NCI-H748 treated with DMSO at 0.1 percent for 48 hours (cell line): Measurements from ENCODE around the gene IRF5.

Experiments used
- DNase-seq: peaks from one replicate; lab custom pipeline; 2025; lab: John Stamatoyannopoulos, UW

Gene IRF5

DNA sequence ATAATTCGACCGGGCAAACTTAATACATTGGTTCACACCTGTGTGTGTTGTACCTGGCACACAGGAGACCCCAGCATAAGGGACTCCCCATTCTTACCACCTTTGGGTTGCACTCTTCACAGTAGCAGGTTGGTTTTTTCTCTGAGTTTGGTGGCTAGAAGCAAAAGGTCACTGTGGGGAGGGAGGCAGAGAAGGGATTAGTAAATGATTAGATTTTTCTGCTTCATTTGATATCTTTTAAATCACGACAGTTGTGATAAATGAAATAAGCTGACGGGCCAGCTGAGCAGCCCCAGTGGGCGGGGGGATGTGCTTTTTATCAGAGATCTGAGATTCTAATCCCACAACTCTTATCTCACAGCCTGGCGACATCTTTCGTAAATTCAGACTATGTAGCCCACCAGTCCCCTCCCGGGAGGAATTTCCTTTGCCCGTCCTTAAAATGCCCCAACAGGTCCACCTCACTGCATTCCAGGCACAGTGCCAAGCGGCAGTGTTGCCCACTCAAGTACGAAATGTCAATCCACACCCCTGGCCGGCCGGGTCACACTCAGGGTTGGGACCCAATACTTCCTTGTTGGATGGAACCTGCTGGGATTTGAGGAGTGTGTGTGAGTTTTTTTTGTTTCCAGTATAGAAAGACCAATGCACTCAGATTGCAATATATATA lies 16.7 kb upstream of the IRF5 start:
- DNase-seq: no peak

DNA sequence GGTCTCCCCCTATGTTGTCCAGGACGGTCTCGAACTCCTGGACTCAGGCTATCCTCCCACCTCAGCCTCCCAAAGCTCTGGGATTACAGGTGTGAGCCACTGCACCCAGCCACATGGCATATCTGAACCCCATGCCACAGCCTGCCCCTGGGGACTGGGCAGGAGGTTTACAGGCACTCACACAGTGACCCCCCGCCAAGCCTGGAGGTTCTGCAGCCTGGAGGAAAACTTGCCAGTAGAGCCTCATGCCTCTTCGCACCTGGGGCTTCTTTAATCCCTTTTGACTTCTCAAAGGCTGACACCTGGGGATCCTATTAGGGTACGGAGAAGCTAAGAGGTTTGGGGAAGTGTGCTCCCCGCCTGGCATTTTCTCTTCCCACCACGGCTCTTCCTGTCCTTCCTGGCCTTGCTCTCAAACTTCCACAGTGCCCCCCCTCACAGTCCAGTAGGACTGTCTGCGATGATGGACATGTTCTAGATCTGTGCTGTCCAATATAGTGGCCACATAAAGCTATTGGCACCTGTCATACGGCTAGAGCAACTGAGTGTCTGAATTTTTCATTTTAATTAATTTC lies 15.8 kb upstream of the IRF5 start:
- DNase-seq: no peak

DNA sequence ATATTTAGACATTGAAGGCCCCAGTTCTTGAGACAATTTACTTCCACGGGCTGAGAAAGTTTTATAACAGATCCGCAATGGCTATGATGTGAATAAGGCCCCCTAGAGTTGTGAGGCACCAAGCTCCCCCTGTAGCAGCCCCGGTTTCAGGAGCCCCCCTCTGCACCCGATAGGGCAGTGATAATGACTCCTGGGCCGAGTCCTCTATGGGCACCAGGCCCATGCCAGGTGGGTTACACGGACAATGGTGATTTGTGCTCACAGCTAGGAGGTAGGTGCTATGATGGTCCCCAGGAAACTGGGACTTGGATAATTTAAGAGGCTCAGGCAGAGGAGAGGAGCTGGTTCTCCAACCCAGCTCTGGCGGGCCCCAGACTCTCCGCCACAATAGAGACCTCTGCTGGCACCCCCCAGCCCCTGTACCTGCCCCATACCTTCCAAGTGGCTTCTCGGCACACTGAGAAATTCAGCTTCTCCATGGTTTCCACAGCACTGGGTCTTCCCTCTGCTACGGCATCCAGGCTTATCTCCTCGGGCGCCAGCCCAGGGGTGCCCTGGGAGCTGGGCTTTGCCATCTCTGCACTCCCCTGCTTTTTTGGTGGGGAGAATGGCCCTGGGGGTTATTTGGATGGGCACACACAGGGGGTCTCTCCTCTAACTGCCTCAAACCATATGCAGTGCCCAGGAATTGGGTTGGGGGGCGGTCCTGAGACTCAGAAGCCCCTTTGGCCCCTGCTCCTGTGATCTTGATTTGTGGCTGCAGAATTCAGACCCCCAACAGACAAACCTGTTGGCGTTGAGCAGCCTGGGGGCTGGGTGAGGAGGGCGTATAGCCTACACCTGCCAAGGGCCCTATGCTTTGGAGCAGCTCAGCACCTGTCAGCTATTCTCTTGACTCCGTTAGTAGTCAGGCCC lies 15.0 kb upstream of the IRF5 start:
- DNase-seq: no peak

DNA sequence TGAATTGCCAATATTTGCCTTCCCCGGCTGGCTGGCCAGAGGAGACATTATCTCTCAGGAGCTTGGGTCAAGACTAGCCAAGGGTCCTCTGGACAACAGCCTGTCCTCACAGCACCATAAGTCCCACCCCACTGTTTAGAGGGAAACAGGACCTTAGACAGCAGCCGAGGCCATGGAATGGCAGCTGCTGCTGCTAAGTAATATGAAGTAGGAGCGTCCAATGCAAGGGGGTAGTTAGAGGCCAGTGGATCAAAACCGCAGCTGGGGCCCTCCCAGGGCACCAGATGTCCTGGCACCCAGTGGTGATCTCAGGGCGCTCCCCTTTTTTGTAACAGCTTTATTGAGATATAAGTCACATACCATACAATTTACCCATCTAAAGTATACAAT lies 14.3 kb upstream of the IRF5 start:
- DNase-seq: no peak

DNA sequence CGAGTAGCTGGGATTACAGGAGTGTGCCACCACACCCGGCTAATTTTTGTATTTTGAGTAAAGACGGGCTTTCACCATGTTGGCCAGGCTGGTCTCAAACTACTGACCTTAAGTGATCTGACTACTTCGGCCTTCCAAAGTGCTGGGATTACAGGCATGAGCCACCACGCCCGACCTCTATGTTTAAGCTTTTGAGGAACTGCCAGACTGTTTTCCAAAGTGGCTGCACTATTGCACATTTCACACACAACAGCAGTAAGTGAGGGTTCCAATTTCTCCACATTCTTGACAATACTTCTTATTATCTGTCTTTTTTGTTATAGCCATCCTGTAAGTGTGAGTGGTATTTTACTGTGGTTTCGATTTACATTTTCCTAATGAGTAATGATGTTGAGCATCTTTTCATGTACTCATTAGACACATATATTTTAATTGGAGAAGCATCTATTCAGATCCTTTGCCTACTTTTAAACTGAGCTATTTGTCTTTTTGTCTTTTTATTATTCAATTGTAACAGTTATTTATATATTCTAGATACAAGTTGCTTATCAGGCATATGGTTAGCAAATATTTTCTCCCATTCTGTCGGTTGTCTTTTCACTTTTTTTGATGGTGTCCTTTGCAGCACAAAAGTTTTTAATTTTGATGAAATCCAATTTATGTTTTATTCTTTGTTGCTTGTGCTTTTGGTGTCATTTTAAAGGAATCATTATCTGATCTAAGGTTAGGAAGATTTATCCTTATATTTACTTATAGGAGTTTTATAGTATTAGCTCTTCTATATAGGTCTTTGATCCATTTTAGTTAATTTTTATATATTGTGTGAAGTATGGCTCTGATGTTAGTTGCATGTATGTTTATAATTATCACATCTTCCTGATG lies 12.8 kb upstream of the IRF5 start:
- no peak for DNase-seq

DNA sequence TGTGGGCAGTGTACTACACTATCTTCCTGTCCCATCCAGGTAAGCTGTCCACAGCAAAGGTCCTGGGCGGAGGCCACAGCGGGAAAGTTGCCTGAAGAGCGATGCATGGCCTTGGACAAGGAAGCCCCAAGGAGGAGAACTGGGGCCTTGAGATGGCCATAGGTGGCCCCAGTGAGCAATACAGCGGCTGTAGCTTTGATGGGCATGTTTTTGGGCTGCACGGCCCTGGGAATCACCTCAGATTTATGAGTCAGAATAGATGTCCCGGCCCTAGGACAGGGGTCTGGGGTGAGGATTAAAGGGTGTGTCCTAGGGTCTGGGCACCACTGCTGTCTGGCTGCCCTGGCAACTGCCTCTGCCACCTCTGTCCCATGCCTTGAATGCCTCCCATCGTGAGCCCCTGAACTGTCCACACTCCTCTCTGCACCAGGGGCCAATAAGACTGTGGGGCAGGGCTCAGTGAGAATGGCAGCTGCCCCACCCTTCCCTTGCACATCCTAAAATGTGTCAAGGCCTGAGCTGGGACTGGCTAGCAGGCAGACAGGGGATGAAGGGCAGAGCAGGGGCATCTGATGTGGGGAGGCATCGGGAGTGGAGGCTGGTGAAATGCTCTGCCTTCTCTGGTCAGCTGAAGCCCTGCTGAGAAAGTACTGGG lies 9.4 kb upstream of the IRF5 start:
- no peak for DNase-seq

DNA sequence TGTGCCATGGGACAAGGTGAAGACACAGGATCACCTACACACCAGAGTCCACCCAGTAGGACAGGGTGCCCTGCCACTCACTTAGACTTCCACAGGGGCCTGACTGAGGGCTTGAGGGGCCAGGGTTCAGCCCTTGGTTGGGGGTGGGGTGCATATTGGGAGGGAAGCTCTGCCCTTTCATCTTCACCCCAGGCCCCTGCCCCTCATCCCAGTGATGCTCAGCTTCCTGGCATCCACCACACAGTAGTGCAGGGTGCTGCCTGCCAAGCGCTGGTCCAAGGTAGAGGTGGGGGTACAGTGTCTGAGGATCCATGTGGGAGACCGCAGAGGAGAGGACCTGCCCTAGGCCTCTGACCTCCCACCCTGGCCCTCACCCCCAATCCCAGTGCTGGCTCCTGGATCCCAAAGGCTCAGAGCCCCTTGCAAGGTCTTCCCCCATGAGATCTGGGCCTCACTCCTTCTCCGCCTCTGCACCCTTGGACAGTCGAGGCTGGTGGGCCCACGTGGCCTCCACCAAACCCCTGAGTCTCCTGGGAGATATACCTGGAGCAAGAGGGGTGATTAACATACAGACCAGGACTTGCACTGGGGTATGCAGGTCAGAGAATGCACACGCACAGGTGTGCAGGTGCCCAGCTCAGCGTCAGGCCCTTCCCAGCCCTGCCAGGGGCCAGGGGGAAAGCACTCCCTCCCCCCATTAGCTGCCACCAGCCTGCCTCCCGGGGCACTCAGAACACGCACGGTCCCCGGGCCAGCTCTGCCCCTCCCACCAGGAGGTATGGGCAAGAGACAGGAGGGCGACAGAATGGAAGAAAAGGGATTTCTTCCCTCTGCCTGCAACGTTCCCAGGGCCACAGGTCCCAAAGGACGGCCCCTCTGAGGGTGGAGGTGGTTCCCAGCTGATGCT lies 8.6 kb upstream of the IRF5 start:
- DNase-seq: no peak

DNA sequence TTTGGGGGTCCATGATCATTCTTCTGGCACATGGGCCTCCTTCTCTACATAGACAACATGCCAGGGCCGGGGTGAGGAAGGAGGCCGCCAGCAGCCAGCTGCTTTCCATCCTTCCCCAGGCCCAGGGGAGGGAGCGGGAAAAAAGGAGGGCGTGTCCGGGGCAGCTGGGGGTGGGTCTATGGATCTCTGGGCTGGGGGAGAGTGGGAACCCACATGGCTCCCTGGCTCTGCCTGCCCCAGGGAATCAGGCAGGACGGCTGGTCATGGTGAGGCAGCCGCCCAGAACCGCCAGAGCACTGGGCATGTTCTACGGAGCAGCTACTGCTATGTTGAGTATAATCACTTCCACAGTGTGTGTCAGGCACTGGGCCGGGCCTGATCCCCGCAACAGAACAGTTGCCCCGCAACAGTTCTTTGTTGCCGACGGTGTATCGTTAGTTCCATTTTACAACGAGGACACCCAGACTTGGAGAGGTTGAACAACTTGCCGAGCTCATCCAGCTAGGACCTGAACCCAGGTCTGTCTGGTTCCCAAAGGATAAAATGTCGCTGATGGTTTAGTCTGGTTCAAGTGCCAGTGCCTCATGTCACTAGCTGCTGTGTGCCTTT lies 6.4 kb upstream of the IRF5 start:
- no peak for DNase-seq

DNA sequence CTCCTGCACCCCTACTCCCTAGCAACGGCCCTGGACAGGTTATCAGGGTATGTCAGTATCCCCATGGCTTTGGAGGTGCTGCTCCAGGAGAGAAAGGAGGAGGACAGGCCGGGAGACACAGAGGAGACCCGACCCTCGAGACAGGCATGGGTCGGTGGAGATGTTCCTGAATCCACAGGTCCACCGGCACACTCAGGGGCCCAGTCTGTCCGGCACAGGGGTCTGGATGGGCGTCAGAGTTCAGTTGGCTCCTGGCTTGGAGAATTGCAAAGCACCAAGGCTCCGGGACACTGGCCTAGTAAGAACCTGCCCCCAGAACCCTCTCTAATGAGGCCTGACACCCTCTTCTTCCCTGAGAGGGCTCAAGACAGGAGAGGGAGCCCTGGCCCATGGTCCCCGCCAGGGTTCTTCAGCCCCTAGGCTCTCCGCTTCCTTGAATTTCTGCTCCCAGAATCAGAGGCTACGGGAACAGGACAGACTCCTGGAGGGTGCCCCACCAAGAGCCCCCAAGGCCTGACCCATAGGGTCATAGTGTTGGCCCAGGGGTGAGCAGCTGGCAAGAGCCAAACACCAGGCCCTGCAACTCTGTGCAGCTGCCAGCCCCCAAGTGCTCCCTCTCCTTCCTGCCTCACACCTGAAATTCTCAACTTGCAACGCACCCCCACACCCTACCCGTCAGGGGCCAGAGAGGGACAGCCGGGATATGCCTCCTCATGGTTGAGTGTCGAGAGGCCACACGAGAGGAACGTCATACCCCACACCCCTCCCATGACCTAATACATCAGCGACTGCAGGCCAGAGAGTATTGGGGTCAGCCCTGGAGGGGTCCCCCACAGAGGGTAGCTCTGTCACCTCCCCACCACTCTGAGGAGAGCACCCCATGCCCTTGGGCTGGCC lies 5.5 kb upstream of the IRF5 start:
- DNase-seq: no peak

DNA sequence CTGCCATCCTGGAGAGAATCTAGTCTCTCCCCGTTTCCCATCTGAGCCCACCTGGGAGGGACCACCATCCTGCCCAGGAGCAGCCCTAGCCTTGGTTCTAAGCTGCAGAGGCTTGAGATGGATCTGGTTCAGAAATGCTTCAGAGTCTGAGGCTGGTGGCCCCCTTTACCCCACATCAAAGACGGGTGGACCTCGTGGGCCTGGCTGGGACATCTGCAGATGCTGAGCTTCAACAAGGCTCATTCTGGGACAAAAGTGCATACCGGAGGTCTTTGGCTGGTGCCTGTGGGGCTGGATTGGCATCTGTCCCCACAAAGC lies 4.9 kb upstream of the IRF5 start:
- DNase-seq: no peak

DNA sequence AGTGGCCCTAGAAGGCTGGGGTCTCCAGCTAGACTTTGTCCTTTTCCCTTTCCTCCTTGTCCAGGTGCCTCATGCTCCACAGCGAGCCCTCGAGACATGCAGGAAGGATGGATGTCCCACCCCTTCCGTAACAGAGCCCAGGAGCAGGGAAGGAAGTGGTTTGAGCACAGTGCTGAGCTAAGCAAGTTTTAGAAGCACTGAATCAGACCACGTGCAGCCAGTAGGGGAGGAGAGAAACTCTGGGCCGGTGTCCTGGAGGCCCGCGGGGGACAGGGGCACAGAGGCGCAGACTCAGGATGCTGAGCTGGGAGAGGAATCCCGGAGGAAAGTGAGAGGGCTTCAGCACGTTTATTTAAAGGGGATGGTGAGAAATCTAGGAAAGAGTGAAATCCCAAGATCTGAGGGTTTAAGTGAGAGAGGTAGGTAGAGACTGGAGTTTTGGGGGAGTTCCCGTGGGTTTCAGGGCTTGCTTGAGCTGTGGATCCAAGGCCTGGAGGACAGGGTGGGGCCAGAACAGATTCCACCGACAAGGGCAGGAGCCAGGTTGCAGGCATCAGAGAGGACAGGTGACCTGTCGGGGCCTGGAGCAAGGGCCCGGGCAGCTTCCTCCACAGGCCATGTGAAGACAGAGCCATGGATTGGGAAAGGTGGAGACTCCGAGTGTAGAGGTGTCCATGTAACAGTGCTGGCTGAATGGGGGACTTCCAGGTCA lies 4.4 kb upstream of the IRF5 start:
- DNase-seq: no peak

DNA sequence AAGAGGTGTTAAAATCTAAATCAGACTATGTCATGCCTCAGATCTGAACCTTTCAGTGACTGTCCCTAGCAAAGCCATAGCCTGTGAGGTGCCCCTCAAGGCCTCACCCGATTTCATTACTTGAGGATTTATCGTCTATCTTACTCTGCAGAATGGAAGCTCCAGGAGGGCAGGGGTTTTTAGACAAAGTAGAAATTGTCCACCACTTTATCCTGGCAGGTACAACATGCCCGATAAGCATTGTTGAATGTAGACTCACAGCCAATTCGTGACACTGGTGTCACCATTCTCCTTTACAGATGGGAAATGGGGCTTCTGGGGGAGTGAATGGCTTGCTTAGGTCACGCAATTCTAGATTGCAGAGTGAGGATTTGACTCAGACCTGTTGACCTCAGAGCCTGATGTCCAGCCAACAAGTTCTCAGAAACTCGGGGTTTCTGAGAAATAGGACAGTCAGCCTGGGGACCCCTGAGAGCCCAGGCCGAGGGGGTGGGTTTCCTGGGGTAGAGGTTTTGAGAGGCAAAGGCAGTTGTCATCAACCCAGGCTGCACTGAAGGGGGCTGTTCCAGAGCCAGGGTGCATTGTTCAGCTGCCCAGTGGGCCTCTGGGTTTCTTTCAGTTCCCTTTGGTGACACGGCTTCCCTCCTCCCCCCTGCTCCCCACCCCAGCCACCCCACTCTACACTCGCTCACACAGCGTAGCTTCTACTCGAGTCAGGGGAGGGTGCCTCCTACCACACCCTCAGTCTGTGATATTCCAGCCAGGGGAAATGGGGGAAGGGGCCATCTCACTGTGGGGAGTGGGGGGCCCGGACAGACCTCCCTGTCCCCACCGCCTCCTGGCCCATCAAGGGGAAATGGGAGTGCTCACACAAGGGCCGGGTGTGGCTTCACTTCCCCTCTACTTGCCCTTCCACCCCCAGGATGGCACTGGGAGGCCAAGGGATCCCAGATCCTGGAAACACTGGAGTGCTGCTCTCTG lies 3.1 kb upstream of the IRF5 start:
- DNase-seq: no peak

DNA sequence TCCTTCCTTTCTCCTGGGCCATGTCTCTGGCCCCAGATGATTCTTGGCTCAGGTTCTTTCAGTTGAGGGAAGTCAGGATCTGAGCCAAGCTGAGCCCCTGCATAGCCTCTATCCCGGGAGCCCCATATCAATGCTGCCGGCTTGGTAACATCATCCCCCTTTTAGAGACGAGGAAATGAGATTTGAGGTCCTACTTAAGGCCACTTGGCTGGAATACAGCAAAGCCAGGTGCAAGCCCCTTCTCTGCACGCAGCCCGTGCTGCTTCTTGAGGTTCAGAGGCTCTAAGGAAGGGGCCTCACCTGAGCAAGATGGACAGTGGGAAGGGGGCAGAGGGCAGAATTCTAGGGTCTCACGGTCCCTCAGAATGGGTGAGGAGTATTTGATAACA lies 2.4 kb upstream of the IRF5 start:
- no peak for DNase-seq

DNA sequence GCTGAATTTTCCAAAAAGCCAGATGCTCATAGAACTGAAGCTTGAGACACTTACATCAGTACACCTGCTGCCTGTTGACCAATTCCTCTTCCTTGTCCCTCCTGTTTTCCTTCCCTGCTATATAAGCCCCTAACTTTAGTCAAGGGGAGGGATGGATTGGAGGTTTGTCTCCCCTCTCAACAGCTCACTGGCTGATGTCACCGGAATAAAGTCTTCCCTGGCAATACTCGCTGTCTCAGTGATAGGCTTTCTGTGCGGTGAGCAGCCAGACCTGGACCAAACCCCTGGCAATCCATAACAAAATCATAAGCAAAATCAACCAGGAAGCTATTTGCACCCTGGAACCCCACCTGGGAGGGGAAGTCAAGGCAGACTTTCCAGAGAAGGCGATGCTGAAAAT lies 929 bp upstream of the IRF5 start:
- no peak for DNase-seq

DNA sequence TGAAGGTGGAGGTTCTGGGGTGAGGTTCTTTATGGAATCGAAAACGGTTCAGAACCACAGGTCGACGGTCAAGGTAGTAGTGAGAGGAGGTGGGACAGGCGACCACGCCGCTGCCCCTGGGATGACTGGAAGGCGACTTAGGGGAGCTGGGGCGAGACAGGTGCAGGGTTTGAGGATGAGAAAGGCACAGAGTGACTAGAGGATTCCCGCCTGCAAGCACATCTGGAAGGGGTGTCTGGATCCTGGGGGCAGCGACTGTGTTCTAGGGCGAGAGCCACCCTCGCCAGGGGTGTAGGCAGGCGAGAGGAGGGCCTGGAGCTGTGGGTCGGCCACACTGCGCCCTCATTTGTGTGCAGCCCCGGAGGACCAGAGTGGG lies 468 bp upstream of the IRF5 start:
- no peak for DNase-seq

DNA sequence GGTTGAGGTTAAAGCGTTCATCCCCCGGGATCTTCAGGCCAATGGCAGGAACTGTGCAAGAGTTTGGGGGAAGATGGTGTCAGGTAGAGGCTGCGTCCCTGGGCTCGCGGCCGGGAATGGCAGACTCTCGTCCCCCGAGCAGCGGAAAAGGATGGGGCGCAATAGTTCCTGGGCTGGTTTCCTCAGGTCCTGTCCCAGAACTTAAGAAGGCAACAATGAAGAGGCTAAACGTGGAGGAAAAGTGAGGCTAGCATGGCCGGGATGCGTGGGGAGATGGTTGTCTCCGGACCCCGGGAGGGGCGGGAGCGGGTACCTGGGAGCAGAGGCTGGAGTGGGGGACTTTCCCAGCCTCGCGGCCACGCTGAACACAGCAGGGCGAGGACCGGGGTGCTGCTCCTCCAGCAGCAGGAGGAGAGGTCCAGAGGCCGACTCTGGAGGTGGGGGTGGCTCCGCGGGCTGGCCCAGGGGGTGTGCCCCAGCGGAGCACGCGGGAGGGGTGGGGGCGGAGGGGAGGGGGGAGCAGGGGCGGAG lies 882 bp downstream of the IRF5 start:
- peak; percentile 5 for DNase-seq
